ENCODE results near the gene GRAMD1A. TPM values are rescaled to one million over a fixed set of nuclear protein-coding genes. Genes with fewer than 3 reads are reported as not detected.

The GRAMD1A gene
- total RNA-seq (10 to 100 TPM; 27.9 to 37.4 (median 32.7) TPM), polyA plus RNA-seq (32.0 TPM)
- long read RNA-seq, donor 1, partial matches to known transcripts: 34 of 108 reads
- long read RNA-seq, donor 1, other reads (novel, unspliced or antisense): 71 of 108 reads
- long read RNA-seq, donor 2, partial matches to known transcripts: 15 of 51 reads
- long read RNA-seq, donor 2, other reads (novel, unspliced or antisense): 35 of 51 reads
- long read RNA-seq, donor 3, partial matches to known transcripts: 110 of 125 reads
- long read RNA-seq, donor 3, other reads (novel, unspliced or antisense): 15 of 125 reads
- long read RNA-seq, donor 4, partial matches to known transcripts: 16 of 61 reads
- long read RNA-seq, donor 4, other reads (novel, unspliced or antisense): 45 of 61 reads

- Histone ChIP-seq H3K4me3 (ENCODE audit: low read length) (peak within 1 kb of the TSS; percentile 99), H3K4me1 (ENCODE audit: control insufficient read depth, insufficient read depth, low read length) (peaks cover 7% of the 10 kb centered on the region), H3K27ac (ENCODE audit: low read length) (peak within 1 kb of the TSS; percentile 99), H3K27me3 (ENCODE audit: control insufficient read depth, insufficient read depth) (no peaks in the 10 kb centered on the region), H3K9me3 (ENCODE audit: control insufficient read depth, low read length) (no peaks in the 10 kb centered on the region)
- ATAC-seq: peak; percentile 88 to 93
- peak; percentile 89 to 96 (median 95) for DNase-seq
- intact Hi-C loops (cut with DNase I): no loop called here
- under 1% methylated on average over 41 of the region's 45 CpGs for WGBS
Measured at GRCh38 chr19:34999498-35000337, at the start of gene GRAMD1A. Gene GRAMD1A (plus strand): TSS chr19:35000323. CDS start chr19:35000479, 156 bp downstream.

- DNase-seq (no peak), ATAC-seq (no peak)
- no peaks in the 10 kb centered on the region for H3K27me3 ChIP-seq (ENCODE audit: control insufficient read depth, insufficient read depth)
- intact Hi-C loops (cut with DNase I): loop anchor here in 1 of 4 donors (10.0 kb wide), 1 partner anchor 628 kb away; no protein-coding TSS in a partner anchor
- H3K27ac ChIP-seq (ENCODE audit: low read length): no peak overlapping the region
- no peaks in the 10 kb centered on the region for H3K4me1 ChIP-seq (ENCODE audit: control insufficient read depth, insufficient read depth, low read length)
- peaks cover 15% of the 10 kb centered on the region for H3K9me3 ChIP-seq (ENCODE audit: control insufficient read depth, low read length)
- H3K4me3 ChIP-seq (ENCODE audit: low read length): no peak overlapping the region
Measured at GRCh38 chr19:34953092-34953491, 47.0 kb upstream of the GRAMD1A start.

GRCh38 chr19:34957830-34958751 lies 42.0 kb upstream of the GRAMD1A start:
- H3K27ac ChIP-seq (ENCODE audit: low read length): no peak overlapping the region
- no peaks in the 10 kb centered on the region for H3K27me3 ChIP-seq (ENCODE audit: control insufficient read depth, insufficient read depth)
- no peak overlapping the region for H3K4me3 ChIP-seq (ENCODE audit: low read length)
- ATAC-seq (no peak), DNase-seq (no peak)
- intact Hi-C loops (cut with DNase I): loop anchor here in 1 of 4 donors (10.0 kb wide), 1 partner anchor 633 kb away; no protein-coding TSS in a partner anchor
- H3K9me3 ChIP-seq (ENCODE audit: control insufficient read depth, low read length): peaks cover 35% of the 10 kb centered on the region
- peaks cover 7% of the 10 kb centered on the region for H3K4me1 ChIP-seq (ENCODE audit: control insufficient read depth, insufficient read depth, low read length)
- WGBS: 96% methylated on average over 22 of the region's 22 CpGs

- ATAC-seq (no peak), DNase-seq (no peak)
- Histone ChIP-seq H3K27ac (ENCODE audit: low read length) (no peak overlapping the region), H3K27me3 (ENCODE audit: control insufficient read depth, insufficient read depth) (no peaks in the 10 kb centered on the region), H3K9me3 (ENCODE audit: control insufficient read depth, low read length) (peaks cover 35% of the 10 kb centered on the region), H3K4me1 (ENCODE audit: control insufficient read depth, insufficient read depth, low read length) (peaks cover 7% of the 10 kb centered on the region), H3K4me3 (ENCODE audit: low read length) (no peak overlapping the region)
- WGBS: 89% methylated on average over 7 of the region's 7 CpGs
- intact Hi-C loops (cut with DNase I): loop anchor here in 1 of 4 donors (10.0 kb wide), 1 partner anchor 634 kb away; no protein-coding TSS in a partner anchor
Measured at GRCh38 chr19:34959021-34959420, 41.1 kb upstream of the GRAMD1A start.

GRCh38 chr19:34960103-34960805 lies 39.9 kb upstream of the GRAMD1A start:
- DNase-seq (no peak), ATAC-seq (no peak)
- H3K27ac ChIP-seq (ENCODE audit: low read length): no peak overlapping the region
- intact Hi-C loops (cut with DNase I): no loop called here
- H3K4me3 ChIP-seq (ENCODE audit: low read length): no peak overlapping the region
- H3K27me3 ChIP-seq (ENCODE audit: control insufficient read depth, insufficient read depth): no peaks in the 10 kb centered on the region
- peaks cover 7% of the 10 kb centered on the region for H3K4me1 ChIP-seq (ENCODE audit: control insufficient read depth, insufficient read depth, low read length)
- peaks cover 35% of the 10 kb centered on the region for H3K9me3 ChIP-seq (ENCODE audit: control insufficient read depth, low read length)
- 97% methylated on average over 8 of the region's 8 CpGs for WGBS

GRCh38 chr19:34960940-34961679 lies 39.0 kb upstream of the GRAMD1A start:
- peaks cover 35% of the 10 kb centered on the region for H3K9me3 ChIP-seq (ENCODE audit: control insufficient read depth, low read length)
- no peak overlapping the region for H3K4me3 ChIP-seq (ENCODE audit: low read length)
- intact Hi-C loops (cut with DNase I): no loop called here
- H3K27me3 ChIP-seq (ENCODE audit: control insufficient read depth, insufficient read depth): no peaks in the 10 kb centered on the region
- DNase-seq (no peak), ATAC-seq (no peak)
- 96% methylated on average over 12 of the region's 12 CpGs for WGBS
- peaks cover 7% of the 10 kb centered on the region for H3K4me1 ChIP-seq (ENCODE audit: control insufficient read depth, insufficient read depth, low read length)
- no peak overlapping the region for H3K27ac ChIP-seq (ENCODE audit: low read length)

GRCh38 chr19:34961775-34962686 lies 38.1 kb upstream of the GRAMD1A start:
- intact Hi-C loops (cut with DNase I): no loop called here
- ATAC-seq: peak; percentile 9 to 75
- WGBS: 70% methylated on average over 5 of the region's 5 CpGs
- DNase-seq: peak in 1 of 3 donors; percentile 17
- H3K4me3 ChIP-seq (ENCODE audit: low read length): peak overlapping the region; percentile 87
- H3K9me3 ChIP-seq (ENCODE audit: control insufficient read depth, low read length): peaks cover 33% of the 10 kb centered on the region
- H3K4me1 ChIP-seq (ENCODE audit: control insufficient read depth, insufficient read depth, low read length): peaks cover 7% of the 10 kb centered on the region
- H3K27ac ChIP-seq (ENCODE audit: low read length): peak overlapping the region; percentile 53
- no peaks in the 10 kb centered on the region for H3K27me3 ChIP-seq (ENCODE audit: control insufficient read depth, insufficient read depth)

GRCh38 chr19:34962687-34963572 lies 37.2 kb upstream of the GRAMD1A start:
- peaks cover 25% of the 10 kb centered on the region for H3K9me3 ChIP-seq (ENCODE audit: control insufficient read depth, low read length)
- no peaks in the 10 kb centered on the region for H3K27me3 ChIP-seq (ENCODE audit: control insufficient read depth, insufficient read depth)
- H3K4me3 ChIP-seq (ENCODE audit: low read length): peak overlapping the region; percentile 87
- intact Hi-C loops (cut with DNase I): no loop called here
- DNase-seq: peak in 1 of 3 donors; percentile 59
- peak overlapping the region; percentile 73 for H3K27ac ChIP-seq (ENCODE audit: low read length)
- WGBS: 30% methylated on average over 14 of the region's 14 CpGs
- H3K4me1 ChIP-seq (ENCODE audit: control insufficient read depth, insufficient read depth, low read length): peaks cover 7% of the 10 kb centered on the region
- ATAC-seq: peak; percentile 3 to 50

All from right cardiac atrium (tissue), 5 donors.